HFFc6 (cell line): Measurements from ENCODE around the gene RTN4RL1. TPM values are rescaled to one million over a fixed set of nuclear protein-coding genes. Genes with fewer than 3 reads are reported as not detected.

Experiments
- DNase-seq: peaks from one replicate; pipeline ENCODE4 v3.0.0-alpha.2; 2018
- H3K27ac Mint-ChIP-seq: 2 replicates; pipeline ENCODE4 v1.8.0; 2020; ENCODE audit warnings: mild to moderate bottlenecking, mixed read lengths
- H3K27me3 Mint-ChIP-seq: 2 replicates; pipeline ENCODE4 v1.8.0; 2021; ENCODE audit warnings: mild to moderate bottlenecking, moderate library complexity, mixed read lengths; ENCODE audit not compliant: insufficient read depth
- H3K36me3 Mint-ChIP-seq: 2 replicates; pipeline ENCODE4 v1.8.0; 2021; ENCODE audit warnings: low read depth, mixed read lengths
- H3K4me1 Mint-ChIP-seq: 2 replicates; pipeline ENCODE4 v1.8.0; 2020; ENCODE audit warnings: low read depth, mixed read lengths
- H3K4me3 Mint-ChIP-seq: 2 replicates; pipeline ENCODE4 v1.8.0; 2020; ENCODE audit warnings: mild to moderate bottlenecking, moderate library complexity, mixed read lengths
- H3K9me3 Mint-ChIP-seq: 2 replicates; pipeline ENCODE4 v1.8.0; 2020; ENCODE audit warnings: mild to moderate bottlenecking, mixed read lengths
- CTCF ChIP-seq: fragments of 200-600 bp; sonication (generic); IDR thresholded peaks from 2 replicates; pipeline ENCODE4 v1.5.0; 2021; ENCODE audit warnings: antibody characterized with exemption, mild to moderate bottlenecking
- total RNA-seq, 6 experiments: library from RNA; stranded (reverse); fragmentation: NEBNext Ultra II Directional; extraction: Animal tissue kit (Norgen Biotek cat#: 25700); gene quantifications; 2 replicates in 1 of 6; 3 replicates in 5 of 6; pipeline ENCODE4 v1.2.3, GENCODE V29; 2021

Gene RTN4RL1
- total RNA-seq, 6 experiments from 2014 or later: 0.33 to 0.60 (median 0.39) TPM

- H3K9me3 Mint-ChIP-seq: no peaks in the 10 kb centered on the region
- H3K4me3 Mint-ChIP-seq: no peak overlapping the region
- peaks cover 21% of the 10 kb centered on the region for H3K4me1 Mint-ChIP-seq
- H3K27me3 Mint-ChIP-seq: peaks cover 13% of the 10 kb centered on the region
- H3K36me3 Mint-ChIP-seq: no peaks in the 10 kb centered on the region
- TF ChIP-seq CTCF: no peak
- no peak for DNase-seq
- H3K27ac Mint-ChIP-seq: no peak overlapping the region
These were observed 29.0 kb downstream of the RTN4RL1 start for GRCh38 chr17:1995907-1996799.

- H3K36me3 Mint-ChIP-seq: no peaks in the 10 kb centered on the region
- DNase-seq: no peak
- TF ChIP-seq CTCF: no peak
- peaks cover 13% of the 10 kb centered on the region for H3K27me3 Mint-ChIP-seq
- H3K4me3 Mint-ChIP-seq: no peak overlapping the region
- peaks cover 21% of the 10 kb centered on the region for H3K4me1 Mint-ChIP-seq
- H3K27ac Mint-ChIP-seq: no peak overlapping the region
- no peaks in the 10 kb centered on the region for H3K9me3 Mint-ChIP-seq
These were observed 29.7 kb downstream of the RTN4RL1 start for GRCh38 chr17:1995321-1995892.

- TF ChIP-seq CTCF: no peak
- Mint-ChIP-seq H3K36me3 (no peaks in the 10 kb centered on the region), H3K9me3 (no peaks in the 10 kb centered on the region), H3K4me1 (peaks cover 17% of the 10 kb centered on the region), H3K4me3 (no peak overlapping the region), H3K27me3 (peaks cover 13% of the 10 kb centered on the region), H3K27ac (no peak overlapping the region)
- DNase-seq: no peak
These were observed 30.4 kb downstream of the RTN4RL1 start for GRCh38 chr17:1994707-1995106.

- Mint-ChIP-seq H3K4me1 (peaks cover 26% of the 10 kb centered on the region), H3K4me3 (no peak overlapping the region), H3K27me3 (peaks cover 9% of the 10 kb centered on the region), H3K27ac (no peak overlapping the region), H3K36me3 (no peaks in the 10 kb centered on the region), H3K9me3 (no peaks in the 10 kb centered on the region)
- DNase-seq: no peak
- TF ChIP-seq CTCF: no peak
These were observed 32.6 kb downstream of the RTN4RL1 start for GRCh38 chr17:1992541-1992940.

GRCh38 chr17:1989135-1989534, 36.0 kb downstream of the RTN4RL1 start:
- no peaks in the 10 kb centered on the region for H3K9me3 Mint-ChIP-seq
- peaks cover 28% of the 10 kb centered on the region for H3K4me1 Mint-ChIP-seq
- H3K36me3 Mint-ChIP-seq: no peaks in the 10 kb centered on the region
- DNase-seq: peak; percentile 91
- peak overlapping the region; percentile 80 for H3K4me3 Mint-ChIP-seq
- peak overlapping the region; percentile 96 for H3K27ac Mint-ChIP-seq
- no peak for TF ChIP-seq CTCF
- H3K27me3 Mint-ChIP-seq: peaks cover 6% of the 10 kb centered on the region
